ENCODE measurements around the gene SNX32.
"Not testable (repeated sequence)": the region's sequence is repeated elsewhere in the genome, so short reads cannot be mapped to it uniquely, and the experiment has no call there.

Gene SNX32

DNA sequence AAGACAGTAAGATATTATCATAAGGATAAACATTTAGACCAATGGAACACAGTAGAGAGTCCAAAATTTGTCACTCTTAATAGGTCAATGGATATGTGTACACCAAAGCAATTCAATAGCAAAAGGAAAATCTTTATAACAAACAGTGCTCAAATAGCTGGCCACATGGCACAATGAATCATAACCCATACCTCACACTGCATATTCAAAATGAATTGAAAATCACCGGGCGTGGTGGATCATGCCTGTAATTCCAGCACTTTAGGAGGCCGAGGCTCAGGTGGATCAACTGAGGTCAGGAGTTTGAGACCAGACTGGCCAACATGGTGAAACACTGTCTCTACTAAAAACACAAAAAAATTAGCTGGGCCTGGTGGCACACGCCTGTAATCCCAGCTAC is 8.4 kb downstream of the SNX32 start:
- Histone ChIP-seq H3K9me3 (ENCODE audit: control insufficient read depth, insufficient read depth, low read length) (no peaks in the 10 kb centered on the region), H3K4me3 (ENCODE audit: low read depth, low read length) (no peak overlapping the region), H3K36me3 (ENCODE audit: control insufficient read depth, insufficient read depth, low read length) (no peaks in the 10 kb centered on the region), H3K27ac (ENCODE audit: low read depth, low read length) (no peak overlapping the region), H3K9ac (ENCODE audit: low read depth, low read length) (no peak overlapping the region), H3K4me1 (ENCODE audit: control insufficient read depth, insufficient read depth, low read length) (no peaks in the 10 kb centered on the region), H3K27me3 (ENCODE audit: control insufficient read depth, insufficient read depth, low read length) (no peaks in the 10 kb centered on the region)

DNA sequence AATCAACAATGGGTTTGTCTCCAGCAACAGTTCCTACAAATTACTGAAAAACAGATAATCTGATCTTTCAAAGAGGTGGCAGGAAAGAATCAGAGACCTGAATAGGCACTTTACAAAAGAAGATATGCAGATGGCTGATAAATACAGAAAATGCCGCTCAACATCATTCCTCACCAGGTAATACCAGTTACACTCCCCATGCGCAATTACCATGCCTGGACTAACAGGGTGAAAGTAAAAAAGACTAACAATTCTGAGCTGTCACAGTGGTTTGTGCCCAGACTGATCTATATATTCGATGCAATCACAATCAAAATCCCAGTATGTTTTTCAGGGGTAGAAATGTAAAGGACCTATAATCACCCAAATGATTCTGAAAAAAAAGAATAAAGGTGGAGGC is 10.0 kb downstream of the SNX32 start:
- H3K4me1 ChIP-seq (ENCODE audit: control insufficient read depth, insufficient read depth, low read length) = no peaks in the 10 kb centered on the region
- H3K36me3 ChIP-seq (ENCODE audit: control insufficient read depth, insufficient read depth, low read length) = no peaks in the 10 kb centered on the region
- H3K4me3 ChIP-seq (ENCODE audit: low read depth, low read length) = no peak overlapping the region
- no peak overlapping the region for H3K27ac ChIP-seq (ENCODE audit: low read depth, low read length)
- no peak overlapping the region for H3K9ac ChIP-seq (ENCODE audit: low read depth, low read length)
- no peaks in the 10 kb centered on the region for H3K27me3 ChIP-seq (ENCODE audit: control insufficient read depth, insufficient read depth, low read length)
- no peaks in the 10 kb centered on the region for H3K9me3 ChIP-seq (ENCODE audit: control insufficient read depth, insufficient read depth, low read length)

DNA sequence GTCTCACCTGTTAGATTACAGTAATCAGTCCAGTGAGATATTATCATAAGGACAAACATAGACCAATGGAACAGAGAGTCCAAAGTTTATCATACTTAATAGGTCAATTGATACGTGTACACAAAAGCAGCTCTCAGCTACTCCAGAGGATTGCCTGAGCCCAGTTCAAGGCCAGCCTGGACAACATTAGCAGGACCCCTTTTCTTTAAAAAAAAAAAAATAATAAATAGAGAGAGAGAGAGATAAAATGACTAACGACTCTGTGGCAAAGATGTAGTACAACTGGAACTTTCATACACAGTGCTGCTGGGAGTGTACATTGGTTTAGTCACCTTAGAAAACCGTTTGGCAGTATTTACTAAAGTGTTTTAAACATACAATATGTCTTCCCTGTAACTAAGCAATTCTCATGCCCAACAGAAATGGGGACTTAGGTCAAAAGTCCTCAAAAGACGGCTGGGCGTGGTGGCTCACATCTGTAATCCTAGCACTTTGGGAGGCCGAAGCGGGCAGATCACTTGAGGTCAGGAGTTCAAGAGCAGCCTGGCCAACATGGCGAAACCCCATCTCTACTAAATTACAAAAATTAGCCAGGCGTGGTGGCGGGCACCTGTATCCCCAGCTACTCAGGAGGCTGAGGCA is 10.6 kb downstream of the SNX32 start:
- Histone ChIP-seq H3K4me1 (ENCODE audit: control insufficient read depth, insufficient read depth, low read length) (no peaks in the 10 kb centered on the region), H3K36me3 (ENCODE audit: control insufficient read depth, insufficient read depth, low read length) (no peaks in the 10 kb centered on the region), H3K27me3 (ENCODE audit: control insufficient read depth, insufficient read depth, low read length) (no peaks in the 10 kb centered on the region), H3K4me3 (ENCODE audit: low read depth, low read length) (no peak overlapping the region), H3K9me3 (ENCODE audit: control insufficient read depth, insufficient read depth, low read length) (no peaks in the 10 kb centered on the region), H3K9ac (ENCODE audit: low read depth, low read length) (no peak overlapping the region), H3K27ac (ENCODE audit: low read depth, low read length) (no peak overlapping the region)

DNA sequence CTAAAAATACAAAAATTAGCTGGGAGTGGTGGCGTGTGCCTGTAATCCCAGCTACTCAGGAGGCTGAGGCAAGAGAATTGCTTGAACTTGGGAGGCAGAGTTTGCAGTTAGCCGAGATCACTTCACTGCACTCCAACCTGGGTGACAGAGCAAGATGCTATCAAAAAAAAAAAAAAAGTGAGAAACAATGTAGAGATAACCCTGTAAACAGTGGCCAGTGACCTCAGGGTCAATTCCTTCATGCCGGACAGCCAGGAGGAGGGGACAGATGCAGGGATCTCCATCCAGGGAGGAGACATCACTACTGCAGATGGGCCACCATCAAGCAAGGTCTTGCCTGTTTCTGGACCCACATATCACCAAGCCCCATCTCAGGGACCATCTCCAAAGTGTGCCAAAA is 14.0 kb downstream of the SNX32 start:
- Histone ChIP-seq H3K9me3 (ENCODE audit: control insufficient read depth, insufficient read depth, low read length) (0 out of 2 replicates have a peak, but pooled peaks cover 2% of the 10 kb centered on the region), H3K27ac (ENCODE audit: low read depth, low read length) (no peak overlapping the region), H3K36me3 (ENCODE audit: control insufficient read depth, insufficient read depth, low read length) (no peaks in the 10 kb centered on the region; the same call in 1 of the 2 replicates), H3K4me1 (ENCODE audit: control insufficient read depth, insufficient read depth, low read length) (no peaks in the 10 kb centered on the region), H3K4me3 (ENCODE audit: low read depth, low read length) (no peak overlapping the region), H3K27me3 (ENCODE audit: control insufficient read depth, insufficient read depth, low read length) (no peaks in the 10 kb centered on the region), H3K9ac (ENCODE audit: low read depth, low read length) (no peak overlapping the region)

DNA sequence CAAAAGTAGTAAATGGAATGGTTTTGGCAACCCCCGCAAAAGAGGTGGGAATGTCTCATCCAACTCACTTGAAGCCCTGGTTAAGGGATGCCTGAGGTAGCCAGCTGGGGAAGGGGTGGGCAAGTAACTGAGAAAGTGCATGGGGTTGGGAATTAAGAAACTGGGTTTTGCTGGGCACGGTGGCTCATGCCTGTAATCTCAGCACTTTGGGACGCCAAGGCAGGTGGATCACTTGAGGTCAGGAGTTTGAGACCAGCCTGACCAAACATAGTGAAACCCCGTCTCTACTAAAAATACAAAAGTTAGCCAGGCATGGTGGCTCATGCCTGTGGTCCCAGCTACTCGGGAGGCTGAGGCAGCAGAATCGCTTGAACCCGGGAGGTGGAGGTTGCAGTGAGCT is 14.9 kb downstream of the SNX32 start:
- not testable (repeated sequence) for H3K27ac ChIP-seq (ENCODE audit: low read depth, low read length); H3K4me1 ChIP-seq (ENCODE audit: control insufficient read depth, insufficient read depth, low read length); H3K36me3 ChIP-seq (ENCODE audit: control insufficient read depth, insufficient read depth, low read length); H3K9ac ChIP-seq (ENCODE audit: low read depth, low read length); H3K27me3 ChIP-seq (ENCODE audit: control insufficient read depth, insufficient read depth, low read length); H3K9me3 ChIP-seq (ENCODE audit: control insufficient read depth, insufficient read depth, low read length); H3K4me3 ChIP-seq (ENCODE audit: low read depth, low read length)

DNA sequence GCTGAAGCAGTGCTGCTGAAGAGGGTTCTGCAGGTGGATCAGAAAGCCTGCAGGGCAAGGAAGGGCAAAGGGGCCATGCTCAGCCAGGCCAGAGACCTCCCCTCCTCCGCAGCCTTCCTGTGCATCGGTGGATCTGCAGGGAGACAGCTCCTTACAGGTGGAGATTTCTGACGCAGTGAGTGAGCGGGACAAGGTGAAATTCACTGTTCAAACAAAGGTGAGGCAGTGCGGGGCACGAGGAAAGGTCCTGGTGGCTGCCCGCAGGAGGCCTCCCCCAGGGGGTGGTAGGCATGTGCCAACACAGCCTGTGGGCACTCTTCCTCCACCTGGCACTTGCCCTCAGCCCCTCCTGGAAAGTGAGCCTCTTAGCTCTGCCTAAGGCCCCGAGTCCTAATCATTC is 15.6 kb downstream of the SNX32 start:
- Histone ChIP-seq H3K27me3 (ENCODE audit: control insufficient read depth, insufficient read depth, low read length) (no peaks in the 10 kb centered on the region), H3K27ac (ENCODE audit: low read depth, low read length) (no peak overlapping the region), H3K4me1 (ENCODE audit: control insufficient read depth, insufficient read depth, low read length) (no peaks in the 10 kb centered on the region), H3K9ac (ENCODE audit: low read depth, low read length) (no peak overlapping the region), H3K36me3 (ENCODE audit: control insufficient read depth, insufficient read depth, low read length) (peaks cover 15% of the 10 kb centered on the region), H3K4me3 (ENCODE audit: low read depth, low read length) (no peak overlapping the region), H3K9me3 (ENCODE audit: control insufficient read depth, insufficient read depth, low read length) (0 out of 2 replicates have a peak, but pooled peaks cover 2% of the 10 kb centered on the region)

DNA sequence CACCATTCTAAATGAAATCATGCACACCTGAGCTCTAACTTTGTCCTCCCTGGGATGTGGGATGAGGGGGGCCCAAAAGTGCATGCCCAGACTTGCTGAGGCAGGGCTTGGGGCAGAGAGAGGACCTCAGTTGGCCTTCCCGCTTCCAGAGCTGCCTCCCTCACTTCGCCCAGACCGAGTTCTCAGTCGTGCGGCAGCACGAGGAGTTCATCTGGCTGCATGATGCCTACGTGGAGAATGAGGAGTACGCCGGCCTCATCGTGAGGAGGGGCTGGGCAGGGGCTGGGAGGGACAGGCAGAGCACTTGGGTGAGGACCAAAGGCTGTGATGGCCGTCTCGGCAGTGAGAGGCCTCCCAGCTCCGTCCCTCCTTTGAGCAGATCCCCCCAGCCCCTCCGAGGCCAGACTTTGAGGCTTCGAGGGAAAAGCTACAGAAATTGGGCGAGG is 16.0 kb downstream of the SNX32 start:
- Histone ChIP-seq H3K27me3 (ENCODE audit: control insufficient read depth, insufficient read depth, low read length) (no peaks in the 10 kb centered on the region), H3K4me3 (ENCODE audit: low read depth, low read length) (no peak overlapping the region), H3K9ac (ENCODE audit: low read depth, low read length) (no peak overlapping the region)

DNA sequence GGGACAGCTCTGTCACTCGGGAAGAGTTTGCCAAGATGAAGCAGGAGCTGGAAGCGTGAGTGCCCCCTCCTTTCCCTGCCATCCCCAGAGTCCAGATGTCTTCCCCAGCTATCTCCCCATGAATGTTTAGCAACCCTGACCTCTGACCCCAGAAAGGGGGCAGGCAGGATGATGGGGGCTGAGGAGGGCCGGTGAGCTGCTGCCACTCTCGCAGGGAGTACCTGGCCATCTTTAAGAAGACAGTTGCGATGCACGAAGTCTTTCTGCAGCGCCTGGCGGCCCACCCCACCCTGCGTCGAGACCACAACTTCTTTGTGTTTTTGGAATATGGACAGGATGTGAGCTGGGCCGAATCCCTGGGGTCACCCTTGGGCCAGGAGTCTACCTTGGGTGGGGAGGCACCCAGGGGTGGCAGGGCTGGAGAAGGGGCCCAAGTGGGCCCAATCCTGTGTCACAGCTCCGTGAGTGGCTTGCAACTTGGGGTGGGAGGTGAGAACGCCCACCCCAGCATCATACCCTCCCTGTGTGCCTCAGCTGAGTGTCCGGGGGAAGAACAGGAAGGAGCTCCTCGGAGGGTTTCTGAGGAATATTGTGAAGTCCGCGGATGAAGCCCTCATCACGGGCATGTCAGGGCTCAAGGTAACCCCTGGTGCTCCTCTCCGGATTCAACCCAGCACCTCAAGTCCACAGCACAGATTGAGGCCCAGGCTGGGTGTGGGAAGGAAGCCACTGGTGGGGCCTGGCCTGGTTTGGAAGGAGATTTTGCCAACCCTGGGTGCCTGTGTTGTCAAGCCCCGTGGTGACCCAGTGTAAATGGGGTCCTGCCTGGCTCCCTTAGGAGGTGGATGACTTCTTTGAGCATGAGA is 16.7 kb downstream of the SNX32 start:
- Histone ChIP-seq H3K27ac (ENCODE audit: low read depth, low read length) (no peak overlapping the region), H3K4me1 (ENCODE audit: control insufficient read depth, insufficient read depth, low read length) (no peaks in the 10 kb centered on the region), H3K27me3 (ENCODE audit: control insufficient read depth, insufficient read depth, low read length) (no peaks in the 10 kb centered on the region), H3K9ac (ENCODE audit: low read depth, low read length) (no peak overlapping the region), H3K36me3 (ENCODE audit: control insufficient read depth, insufficient read depth, low read length) (peaks cover 26% of the 10 kb centered on the region), H3K4me3 (ENCODE audit: low read depth, low read length) (no peak overlapping the region), H3K9me3 (ENCODE audit: control insufficient read depth, insufficient read depth, low read length) (0 out of 2 replicates have a peak, but pooled peaks cover 2% of the 10 kb centered on the region)

More for the DNA sequence above, 16.0 kb downstream of the SNX32 start:
- H3K4me1 ChIP-seq (ENCODE audit: control insufficient read depth, insufficient read depth, low read length) = no peaks in the 10 kb centered on the region
- peaks cover 19% of the 10 kb centered on the region for H3K36me3 ChIP-seq (ENCODE audit: control insufficient read depth, insufficient read depth, low read length)
- H3K27ac ChIP-seq (ENCODE audit: low read depth, low read length) = no peak overlapping the region
- H3K9me3 ChIP-seq (ENCODE audit: control insufficient read depth, insufficient read depth, low read length) = 0 out of 2 replicates have a peak, but pooled peaks cover 2% of the 10 kb centered on the region

DNA sequence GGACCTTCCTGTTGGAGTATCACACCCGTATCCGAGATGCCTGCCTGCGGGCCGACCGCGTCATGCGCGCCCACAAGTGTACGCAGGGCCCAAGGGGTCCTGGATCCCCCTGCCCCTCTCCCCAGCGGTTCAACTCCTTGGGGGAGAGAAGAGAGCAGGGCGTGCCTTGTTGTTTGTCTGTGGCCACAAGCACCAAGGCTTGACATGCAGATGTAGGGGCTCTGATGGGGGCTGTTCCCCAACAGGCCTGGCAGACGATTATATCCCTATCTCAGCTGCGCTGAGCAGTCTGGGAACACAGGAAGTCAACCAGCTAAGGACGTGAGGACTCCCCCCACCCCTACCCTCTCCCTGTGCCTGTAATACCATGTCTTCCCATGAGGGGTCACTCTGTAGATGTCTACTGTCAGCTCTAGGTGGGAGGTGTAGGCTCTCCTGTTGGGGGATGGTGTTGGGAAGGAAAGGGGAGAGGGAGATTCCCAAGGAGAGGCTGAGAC is 17.4 kb downstream of the SNX32 start:
- no peak overlapping the region for H3K4me3 ChIP-seq (ENCODE audit: low read depth, low read length)
- H3K9me3 ChIP-seq (ENCODE audit: control insufficient read depth, insufficient read depth, low read length) = 0 out of 2 replicates have a peak, but pooled peaks cover 2% of the 10 kb centered on the region
- peaks cover 32% of the 10 kb centered on the region for H3K36me3 ChIP-seq (ENCODE audit: control insufficient read depth, insufficient read depth, low read length)
- no peak overlapping the region for H3K27ac ChIP-seq (ENCODE audit: low read depth, low read length)
- no peaks in the 10 kb centered on the region for H3K27me3 ChIP-seq (ENCODE audit: control insufficient read depth, insufficient read depth, low read length)
- no peak overlapping the region for H3K9ac ChIP-seq (ENCODE audit: low read depth, low read length)
- peaks cover 3% of the 10 kb centered on the region for H3K4me1 ChIP-seq (ENCODE audit: control insufficient read depth, insufficient read depth, low read length)

DNA sequence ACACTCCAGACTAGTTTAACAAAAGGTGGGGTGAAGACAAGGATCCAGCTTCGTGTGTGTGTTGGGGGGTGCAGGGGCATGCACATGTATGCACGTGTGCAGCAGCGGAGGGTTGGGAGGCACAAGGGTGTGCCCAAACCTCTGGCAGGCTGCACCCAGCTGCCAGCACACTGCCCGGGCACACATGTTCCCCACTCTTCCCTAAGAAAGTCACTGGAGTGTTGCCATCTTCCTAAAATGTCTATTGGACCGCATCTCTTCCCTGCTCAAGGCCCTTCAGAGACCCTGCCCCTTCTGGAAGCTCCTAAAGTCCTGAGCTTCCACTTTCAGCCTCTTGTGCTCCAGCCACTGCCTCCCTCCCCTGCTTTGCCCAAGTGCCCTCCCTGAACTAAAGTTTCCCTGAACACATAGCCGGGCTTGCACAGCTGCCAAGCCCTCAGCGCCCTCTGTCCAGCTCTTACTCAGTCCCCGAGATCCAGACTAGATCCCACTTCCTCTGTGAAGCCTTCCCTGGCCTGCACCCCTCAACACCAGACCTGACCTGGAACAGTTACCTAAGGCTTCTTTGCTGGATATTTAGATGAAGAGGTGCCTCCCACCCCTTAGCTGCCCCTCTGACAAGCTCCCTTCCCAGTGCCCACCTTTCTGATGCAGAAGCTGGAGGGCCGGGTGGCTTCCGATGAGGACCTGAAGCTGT is 18.2 kb downstream of the SNX32 start:
- H3K27me3 ChIP-seq (ENCODE audit: control insufficient read depth, insufficient read depth, low read length) = no peaks in the 10 kb centered on the region
- H3K27ac ChIP-seq (ENCODE audit: low read depth, low read length) = peak overlapping the region; percentile 52
- peaks cover 6% of the 10 kb centered on the region for H3K4me1 ChIP-seq (ENCODE audit: control insufficient read depth, insufficient read depth, low read length)
- peaks cover 36% of the 10 kb centered on the region for H3K36me3 ChIP-seq (ENCODE audit: control insufficient read depth, insufficient read depth, low read length)
- H3K9ac ChIP-seq (ENCODE audit: low read depth, low read length) = no peak overlapping the region
- no peak overlapping the region for H3K4me3 ChIP-seq (ENCODE audit: low read depth, low read length)
- H3K9me3 ChIP-seq (ENCODE audit: control insufficient read depth, insufficient read depth, low read length) = 0 out of 2 replicates have a peak, but pooled peaks cover 2% of the 10 kb centered on the region

Measured in HUES48 (cell line).